ENCODE data around the gene STIMATE. TPM values are rescaled to one million over a fixed set of nuclear protein-coding genes. Genes with fewer than 3 reads are reported as not detected.
A peak's percentile ranks its signal among the peaks of the same experiment; 100 is the strongest.

Gene STIMATE
- total RNA-seq, 2 donors from 2014 or later: 7.6 to 10.3 TPM

- DNase-seq (ENCODE audit: low spot score): no peak
- no peak for TF ChIP-seq CTCF (IDR thresholded peaks at IDR 0.05)
- Histone ChIP-seq H3K9me3 (no peaks in the 10 kb centered on the region), H3K27ac (peak overlapping the region; percentile 69 to 88), H3K36me3 (peaks cover 30% of the 10 kb centered on the region), H3K4me3 (no peak overlapping the region), H3K27me3 (no peaks in the 10 kb centered on the region), H3K4me1 (peaks cover 0 to 55% of the 10 kb centered on the region in 2 donors)
Observed at GRCh38 chr3:52846432-52846965, 50.8 kb downstream of the STIMATE start.

- no peaks in the 10 kb centered on the region for H3K9me3 ChIP-seq
- H3K27ac ChIP-seq: peak overlapping the region; percentile 69 to 88
- TF ChIP-seq CTCF (IDR thresholded peaks at IDR 0.05): peak; percentile 31 to 71
- no peak for DNase-seq (ENCODE audit: low spot score)
- H3K27me3 ChIP-seq: no peaks in the 10 kb centered on the region
- H3K4me3 ChIP-seq: no peak overlapping the region
- peaks cover 0 to 61% of the 10 kb centered on the region in 2 donors for H3K4me1 ChIP-seq
- H3K36me3 ChIP-seq: peaks cover 23% of the 10 kb centered on the region
Observed at GRCh38 chr3:52845691-52846431, 51.5 kb downstream of the STIMATE start.

- peaks cover 0 to 63% of the 10 kb centered on the region in 2 donors for H3K4me1 ChIP-seq
Observed at GRCh38 chr3:52845157-52845556, 52.2 kb downstream of the STIMATE start.

GRCh38 chr3:52844290-52844975 is 52.9 kb downstream of the STIMATE start:
- DNase-seq (ENCODE audit: low spot score): no peak
- H3K4me1 ChIP-seq: peaks cover 0 to 63% of the 10 kb centered on the region in 2 donors
- H3K27me3 ChIP-seq: no peaks in the 10 kb centered on the region
- H3K9me3 ChIP-seq: no peaks in the 10 kb centered on the region
- peak overlapping the region; percentile 69 to 88 for H3K27ac ChIP-seq
- H3K4me3 ChIP-seq: no peak overlapping the region
- no peak for TF ChIP-seq CTCF (IDR thresholded peaks at IDR 0.05)
- peaks cover 18% of the 10 kb centered on the region for H3K36me3 ChIP-seq

More at GRCh38 chr3:52845157-52845556, 52.2 kb downstream of the STIMATE start:
- Histone ChIP-seq H3K36me3 (peaks cover 23% of the 10 kb centered on the region), H3K4me3 (no peak overlapping the region), H3K27ac (peak overlapping the region; percentile 69 to 88), H3K27me3 (no peaks in the 10 kb centered on the region), H3K9me3 (no peaks in the 10 kb centered on the region)
- peak; percentile 88 for DNase-seq (ENCODE audit: low spot score)
- no peak for TF ChIP-seq CTCF (IDR thresholded peaks at IDR 0.05)

GRCh38 chr3:52843881-52844280 is 53.5 kb downstream of the STIMATE start:
- Histone ChIP-seq H3K27me3 (no peaks in the 10 kb centered on the region), H3K36me3 (peaks cover 13% of the 10 kb centered on the region), H3K9me3 (no peaks in the 10 kb centered on the region), H3K4me3 (no peak overlapping the region), H3K4me1 (peaks cover 0 to 63% of the 10 kb centered on the region in 2 donors), H3K27ac (peak overlapping the region; percentile 69 to 88)
- no peak for TF ChIP-seq CTCF (IDR thresholded peaks at IDR 0.05)
- no peak for DNase-seq (ENCODE audit: low spot score)

All from right atrium auricular region (tissue), 2 donors.